ENCODE data around the gene EMP2. TPM values are rescaled to one million over a fixed set of nuclear protein-coding genes. Genes with fewer than 3 reads are reported as not detected.

Gene EMP2
- total and polyA plus RNA-seq, 2 of the 4 experiments (the other 2 are of a cell fraction): 13.8 to 18.3 TPM

- no peak for TF ChIP-seq RFX5 (IDR thresholded peaks at IDR 0.05; ENCODE audit: low read depth, low read length)
These were observed 65.9 kb downstream of the EMP2 start (continued) for GRCh38 chr16:10514369-10515055.

- Histone ChIP-seq H3K4me1 (ENCODE audit: control insufficient read depth, insufficient read depth, low read length) (peaks cover 2% of the 10 kb centered on the region; the same call in 1 of the 2 replicates), H2BK5ac (ENCODE audit: low read depth, low read length, poor library complexity, severe bottlenecking) (no peak overlapping the region), H2AK5ac (ENCODE audit: low read depth, low read length) (no peak overlapping the region), H4K91ac (ENCODE audit: insufficient read depth, low read depth, low read length) (no peak overlapping the region), H3K9ac (ENCODE audit: low read depth, low read length) (no peak overlapping the region), H3K23ac (ENCODE audit: low read depth, low read length) (no peak overlapping the region), H3K4me3 (ENCODE audit: insufficient read depth, low read depth, low read length) (no peak overlapping the region), H4K5ac (ENCODE audit: low read depth, low read length) (no peak overlapping the region), H3K79me1 (ENCODE audit: low read depth in 1 of 2, low read length in 2 of 2) (no peaks in the 10 kb centered on the region), H3K9me1 (ENCODE audit: insufficient read depth, low read length) (no peaks in the 10 kb centered on the region), H2BK120ac (ENCODE audit: low read depth, low read length) (no peak overlapping the region), H4K8ac (ENCODE audit: low read depth in 2 of 2, low read length in 2 of 2) (no peak overlapping the region), H4K20me1 (ENCODE audit: insufficient read depth, low read length) (no peaks in the 10 kb centered on the region), H3K36me3 (ENCODE audit: control insufficient read depth, insufficient read depth, low read length) (no peaks in the 10 kb centered on the region), H2AK9ac (replicated peaks; ENCODE audit: low read depth, low read length, poor library complexity) (no peak overlapping the region), H3K27me3 (ENCODE audit: control insufficient read depth, insufficient read depth, low read length) (no peaks in the 10 kb centered on the region), H2AFZ (replicated peaks; ENCODE audit: low read length, poor library complexity) (no peak overlapping the region), H3K9me3 (ENCODE audit: control insufficient read depth, insufficient read depth, low read length) (no peaks in the 10 kb centered on the region), H3K27ac (ENCODE audit: insufficient read depth, low read length) (no peak overlapping the region), H2BK20ac (ENCODE audit: low read depth, low read length) (no peak overlapping the region), H3K18ac (ENCODE audit: low read depth, low read length) (no peak overlapping the region), H3K4ac (ENCODE audit: low read depth, low read length) (no peak overlapping the region), H3K4me2 (ENCODE audit: low read depth, low read length) (no peak overlapping the region), H3K14ac (replicated peaks; ENCODE audit: low read depth, low read length) (no peak overlapping the region), H2BK15ac (ENCODE audit: low read depth, low read length) (no peak overlapping the region), H3K56ac (ENCODE audit: extremely low read depth, insufficient read depth, low read length) (no peak overlapping the region)
- no peak for DNase-seq
- no peak for ATAC-seq (ENCODE audit: low read depth)
- POLR2A ChIA-PET (ENCODE audit: unreplicated experiment): no interaction called here
- in situ Hi-C loops (cut with MboI; ENCODE audit: low sequenced_read_pairs): loop anchor here (5.0 to 25.0 kb wide), 2 partner anchors 255 to 1500 kb away; no protein-coding TSS in a partner anchor
- intact Hi-C loops (cut with micrococcal nuclease): no loop called here
- CTCF ChIA-PET: no interaction called here
- no TSS peak for BruUV-seq (replicated peaks)
- dilution Hi-C loops (cut with HindIII; ENCODE audit: low sequenced_read_pairs, unreplicated experiment): no loop called here
- no CpG with 5 or more reads among the region's 1 CpG for WGBS, 2 experiments (ENCODE audit: extremely low coverage in 2 of 2, insufficient read length in 1 of 2)
- TF ChIP-seq USF2 (IDR thresholded peaks at IDR 0.05; ENCODE audit: low read depth, low read length) (no peak), POLR2A (IDR thresholded peaks at IDR 0.05; ENCODE audit: low read depth, low read length) (no peak), ELK1 (IDR thresholded peaks at IDR 0.05; ENCODE audit: borderline replicate concordance, low read depth, low read length) (no peak), CTCF (conservative IDR thresholded peaks at IDR 0.05; ENCODE audit: low read depth, low read length) (no peak), BHLHE40 (IDR thresholded peaks at IDR 0.05; ENCODE audit: low read depth, low read length) (no peak), RCOR1 (IDR thresholded peaks at IDR 0.05; ENCODE audit: insufficient replicate concordance, low read length) (no peak), MAZ (IDR thresholded peaks at IDR 0.05; ENCODE audit: borderline replicate concordance, low read depth, low read length) (no peak), CHD1 (IDR thresholded peaks at IDR 0.05; ENCODE audit: low read depth, low read length) (no peak), CEBPB (IDR thresholded peaks at IDR 0.05; ENCODE audit: low read depth, low read length) (no peak), FOS (IDR thresholded peaks at IDR 0.05; ENCODE audit: low read depth, low read length) (no peak), RFX5 (IDR thresholded peaks at IDR 0.05; ENCODE audit: low read depth, low read length) (no peak), MXI1 (IDR thresholded peaks at IDR 0.05; ENCODE audit: borderline replicate concordance, low read depth, low read length) (no peak), MAFK (IDR thresholded peaks at IDR 0.05; ENCODE audit: low read depth, low read length) (no peak)
These were observed 68.6 kb downstream of the EMP2 start for GRCh38 chr16:10511829-10512228.
